Measurements from ENCODE around the gene PRR30. TPM values are rescaled to one million over a fixed set of nuclear protein-coding genes. Genes with fewer than 3 reads are reported as not detected.
A peak's percentile ranks its signal among the peaks of the same experiment; 100 is the strongest.

The PRR30 gene
- total and polyA plus RNA-seq, 2 experiments from 2014 or later = not detected

GRCh38 chr2:27154488-27154887, 15.3 kb upstream of the PRR30 start:
- Mint-ChIP-seq H3K27ac (no peak overlapping the region), H3K36me3 (ENCODE audit: low read depth) (no peaks in the 10 kb centered on the region), H3K4me1 (peaks cover 2% of the 10 kb centered on the region; the same call in 2 of the 3 replicates), H3K4me3 (no peak overlapping the region), H3K9me3 (no peaks in the 10 kb centered on the region), H3K27me3 (ENCODE audit: insufficient read depth, low read depth, poor library complexity) (peaks cover 17% of the 10 kb centered on the region)
- Histone ChIP-seq H3K4me2 (no peak overlapping the region), H3K27ac (ENCODE audit: low read depth) (no peak overlapping the region), H3K36me3 (ENCODE audit: insufficient read depth) (no peaks in the 10 kb centered on the region), H2AFZ (0 out of 2 replicates have a peak overlapping the region, but pooled peaks have one; percentile 69), H3K4me3 (no peak overlapping the region), H3K4me1 (ENCODE audit: insufficient read depth) (no peaks in the 10 kb centered on the region), H3K79me2 (replicated peaks; ENCODE audit: insufficient read depth) (no peaks in the 10 kb centered on the region), H3F3A (replicated peaks; ENCODE audit: low read depth) (no peaks in the 10 kb centered on the region), H3K27me3 (ENCODE audit: insufficient read depth) (no peaks in the 10 kb centered on the region), H4K20me1 (replicated peaks; ENCODE audit: insufficient read depth) (no peaks in the 10 kb centered on the region), H3K9me2 (ENCODE audit: insufficient read depth) (no peaks in the 10 kb centered on the region)
- DNase-seq (ENCODE audit: low spot score) (no peak), ATAC-seq (no peak)
- TF ChIP-seq NANOG (IDR thresholded peaks at IDR 0.05; ENCODE audit: borderline replicate concordance) (no peak), ZNF331 (CRISPR knock-in tag; IDR thresholded peaks at IDR 0.05; ENCODE audit: low read depth) (no peak), POLR2AphosphoS5 (IDR thresholded peaks at IDR 0.05; ENCODE audit: low read depth) (no peak), JUNB (IDR thresholded peaks at IDR 0.05; ENCODE audit: unreplicated experiment) (no peak), ZNF114 (CRISPR knock-in tag; IDR thresholded peaks at IDR 0.05) (no peak), CREB1 (CRISPR knock-in tag; IDR thresholded peaks at IDR 0.05; ENCODE audit: low read depth) (no peak), STAT1 (IDR thresholded peaks at IDR 0.05; ENCODE audit: unreplicated experiment) (no peak), EZH2phosphoT487 (IDR thresholded peaks at IDR 0.05; ENCODE audit: unreplicated experiment) (no peak), CTCF (conservative IDR thresholded peaks at IDR 0.05; ENCODE audit: low read depth in 2 of 2) (no peak), ZNF462 (CRISPR knock-in tag; IDR thresholded peaks at IDR 0.05) (no peak), ETS1 (IDR thresholded peaks at IDR 0.05) (no peak), REST (IDR thresholded peaks at IDR 0.05; ENCODE audit: unreplicated experiment) (no peak), EZH2 (IDR thresholded peaks at IDR 0.05; ENCODE audit: low read depth, unreplicated experiment) (no peak)
